SH-SY5Y (cell line): ENCODE measurements around the gene IGLL1.

Source experiments
- GATA2 ChIP-seq: IDR thresholded peaks from 2 replicates; pipeline ENCODE4 v1.6.1; 2011; ENCODE audit warnings: mild to moderate bottlenecking, low read depth, low read length
- GATA3 ChIP-seq: IDR thresholded peaks from 2 replicates; pipeline ENCODE4 v1.6.1; 2011; ENCODE audit warnings: low read depth, mild to moderate bottlenecking, low read length, moderate library complexity

DNA sequence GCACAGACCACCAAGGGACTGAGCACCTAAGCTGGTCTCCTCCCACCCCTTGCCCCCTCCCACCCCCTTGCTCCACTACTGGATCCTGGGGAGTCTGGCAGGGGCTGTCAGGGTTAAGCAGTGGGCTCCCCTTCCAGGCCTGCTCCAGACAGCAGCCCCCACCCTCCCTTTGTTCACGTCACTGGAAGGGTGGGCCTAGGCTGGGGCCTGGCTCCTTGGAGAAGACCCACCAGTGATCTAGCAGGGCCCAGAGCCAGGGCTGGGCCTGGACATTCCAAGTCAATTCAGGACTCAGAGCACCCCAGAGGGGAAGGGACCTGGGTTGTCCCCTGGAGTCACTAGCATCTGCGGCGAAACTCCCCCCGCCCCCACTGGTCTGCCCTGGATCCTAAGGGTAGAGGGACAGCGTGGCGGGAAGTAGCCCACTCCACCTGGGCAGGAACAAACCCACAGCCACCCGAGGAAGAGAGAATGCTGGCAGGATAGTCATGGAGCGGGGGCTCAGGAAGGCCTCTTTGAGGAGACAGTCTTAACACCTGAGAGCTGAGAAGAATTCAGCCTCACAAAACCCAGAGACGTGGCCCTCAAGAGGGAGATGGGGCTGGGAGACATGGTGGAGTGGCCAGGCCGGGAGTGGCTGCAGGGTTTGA is 45.8 kb downstream of the IGLL1 start:
- TF ChIP-seq GATA3 (no peak), GATA2 (no peak)
